GM12878 (cell line): ENCODE measurements around the gene DMRTB1. TPM values are rescaled to one million over a fixed set of nuclear protein-coding genes. Genes with fewer than 3 reads are reported as not detected.

ENCODE experiments used
- ATAC-seq: fragments of 200-7000 bp; cut with Tn5 transposase; 3 replicates; pipeline ENCODE4 v1.9.1; 2020; ENCODE audit warnings: mild to moderate bottlenecking, moderate library complexity
- BruUV-seq: library from RNA; stranded (reverse); fragments of 400-500 nt; replicated peaks from 2 replicates; lab custom pipeline; 2021; lab: Mats Ljungman, UMichigan
- CTCF ChIA-PET: fragments of 300-600 bp; sonication (Branson Sonifier 250); formaldehyde crosslinking; extraction: SDS; loops from one replicate; lab custom pipeline; 2021; ENCODE audit warnings: inconsistent platforms; lab: Yijun Ruan, JAX
- POLR2A ChIA-PET: fragments of 350-600 bp; formaldehyde crosslinking; extraction: SDS; loops from one replicate; lab custom pipeline; 2021; ENCODE audit warnings: inconsistent platforms; lab: Charles Lee
- RAD21 ChIA-PET: fragments of 300-600 bp; sonication (Branson Sonifier 250); formaldehyde crosslinking; loops from one replicate; lab custom pipeline; 2023; ENCODE audit warnings: antibody characterized with exemption; ENCODE audit not compliant: unreplicated experiment; lab: Charles Lee
- SMC1A ChIA-PET: fragments of 300-600 bp; sonication (Branson Sonifier 250); formaldehyde crosslinking; loops from one replicate; lab custom pipeline; 2023; ENCODE audit not compliant: unreplicated experiment, uncharacterized antibody; lab: Charles Lee
- DNase-seq: peaks from one replicate; pipeline ENCODE4 v3.0.0-alpha.2; 2011; ENCODE audit warnings: low read depth, low spot score
- FAIRE-seq: peaks from 3 replicates; lab custom pipeline; 2011; peaks lifted over from hg19 to GRCh38; lab: Jason Lieb, UNC
- H2AFZ ChIP-seq: 2 replicates; pipeline ENCODE4 v1.6.0; 2011; ENCODE audit warnings: low read depth, low read length, control low read depth; ENCODE audit not compliant: control insufficient read depth
- H3K27ac ChIP-seq: 2 replicates; pipeline ENCODE4 v1.5.1; 2011; ENCODE audit warnings: control low read depth; ENCODE audit not compliant: control insufficient read depth, insufficient read depth
- H3K27me3 ChIP-seq, 2 experiments: replicated peaks in 1 of 2; 2 replicates each; pipeline versions ENCODE4 v1.6.0 to v1.6.1; 2011; ENCODE audit warnings: low read length in 1 of 2; ENCODE audit not compliant: control insufficient read depth in 2 of 2, insufficient read depth in 2 of 2
- H3K36me3 ChIP-seq, 2 experiments: 2 replicates each; pipeline ENCODE4 v1.5.1; 2011; ENCODE audit warnings: low read length in 1 of 2; ENCODE audit not compliant: control insufficient read depth in 2 of 2, insufficient read depth in 2 of 2
- H3K4me1 ChIP-seq: 2 replicates; pipeline ENCODE4 v1.6.1; 2011; ENCODE audit warnings: mild to moderate bottlenecking, low read length, moderate library complexity, mixed read lengths; ENCODE audit not compliant: control insufficient read depth, insufficient read depth
- H3K4me2 ChIP-seq: 2 replicates; pipeline ENCODE4 v1.6.0; 2011; ENCODE audit warnings: control low read depth; ENCODE audit not compliant: control insufficient read depth, insufficient read depth
- H3K4me3 ChIP-seq: fragments of 200-600 bp; sonication (generic); 2 replicates; pipeline ENCODE4 v1.5.1; 2016
- H3K79me2 ChIP-seq: 2 replicates; pipeline ENCODE4 v1.6.0; 2011; ENCODE audit warnings: low read length; ENCODE audit not compliant: control insufficient read depth, insufficient read depth
- H3K9ac ChIP-seq: 2 replicates; pipeline ENCODE4 v1.8.0; 2011; ENCODE audit warnings: low read length, control low read depth, mixed read lengths; ENCODE audit not compliant: control insufficient read depth, insufficient read depth
- H3K9me3 ChIP-seq: replicated peaks from 3 replicates; pipeline ENCODE4 v1.5.1; 2011; ENCODE audit warnings: mild to moderate bottlenecking, low read length; ENCODE audit not compliant: control insufficient read depth, insufficient read depth
- H4K20me1 ChIP-seq: 2 replicates; pipeline ENCODE4 v1.6.0; 2011; ENCODE audit not compliant: control insufficient read depth, insufficient read depth
- FOXM1 ChIP-seq: IDR thresholded peaks from 2 replicates; pipeline ENCODE4 v1.6.1; 2012; ENCODE audit warnings: low read depth, mild to moderate bottlenecking, inconsistent platforms, low read length, moderate library complexity
- PML ChIP-seq: IDR thresholded peaks from 2 replicates; pipeline ENCODE4 v1.6.1; 2012; ENCODE audit warnings: low read length, inconsistent platforms
- SMARCA5 ChIP-seq: fragments of 450-650 bp; IDR thresholded peaks from 2 replicates; pipeline ENCODE4 v1.6.1; 2017; ENCODE audit warnings: mild to moderate bottlenecking
- SPI1 ChIP-seq: IDR thresholded peaks from 2 replicates; pipeline ENCODE4 v1.6.1; 2011; ENCODE audit warnings: low read depth, mild to moderate bottlenecking, low read length, moderate library complexity, borderline replicate concordance; ENCODE audit not compliant: insufficient read depth
- ZNF207 ChIP-seq: fragments of 450-650 bp; IDR thresholded peaks from 2 replicates; pipeline ENCODE4 v1.6.1; 2014; ENCODE audit warnings: antibody characterized with exemption, mild to moderate bottlenecking, borderline replicate concordance
- ZNF217 ChIP-seq: fragments of 450-650 bp; IDR thresholded peaks from 2 replicates; pipeline ENCODE4 v1.6.1; 2017; ENCODE audit warnings: antibody characterized with exemption, mild to moderate bottlenecking
- WGBS: methylation state at CpG from one replicate; pipeline ENCODE4 v1.1.6; 2016; ENCODE audit warnings: low lambda C conversion rate; ENCODE audit not compliant: insufficient replicate concordance, insufficient coverage; ENCODE audit errors: missing lambda C conversion rate; 5-methylcytosine and 5-hydroxymethylcytosine counted together
- in situ Hi-C: fragments of 300-500 bp; cut with MboI; formaldehyde crosslinking; loops from 9 replicates; pipeline ENCODE4 v1.14.3; 2018; ENCODE audit warnings: mixed read lengths
- intact Hi-C: fragments of 100-400 bp; cut with micrococcal nuclease; formaldehyde crosslinking; loops from one replicate; pipeline ENCODE4 v1.14.2; 2022; ENCODE audit not compliant: unreplicated experiment
- polyA plus RNA-seq, 11 experiments: library from polyadenylated mRNA; depleted of rRNA in 4 of 11; unstranded in 6 of 11; stranded (reverse) in 5 of 11; fragments of >200 nt; fragmentation: Nextera tagmentation in 4 of 11; fragmentation: Illumina TruSeq in 1 of 11; extraction: Ambion mirVana in 4 of 11; extraction: Trizol in 1 of 11; gene quantifications; 1 replicate in 1 of 11; 2 replicates in 10 of 11; pipeline versions ENCODE4 v1.2.1 to v1.2.3, GENCODE V29; 2011 to 2016; ENCODE audit warnings: inconsistent platforms in 2 of 11, missing spikeins in 2 of 11, low read depth in 1 of 11
- total RNA-seq, 4 experiments: library from RNA; depleted of rRNA in 3 of 4; stranded (reverse); fragments of >200 nt in 3 of 4; fragmentation: Illumina TruSeq in 1 of 4; extraction: Trizol in 1 of 4; gene quantifications; 2 replicates each; pipeline versions ENCODE4 v1.2.1 to v1.2.3, GENCODE V29; 2013 to 2021
- TF ChIP-seq, protein P1 (sequence below): IDR thresholded peaks from 2 replicates; pipeline ENCODE4 v1.6.1; 2011; ENCODE audit warnings: low read depth, low read length, improper control_type of control experiment, borderline replicate concordance

DMRTB1 gene
- total and polyA plus RNA-seq, 10 of the 15 experiments (the other 5 are each of a cell fraction or from before 2014, with no cell fraction given) = not detected

DNA sequence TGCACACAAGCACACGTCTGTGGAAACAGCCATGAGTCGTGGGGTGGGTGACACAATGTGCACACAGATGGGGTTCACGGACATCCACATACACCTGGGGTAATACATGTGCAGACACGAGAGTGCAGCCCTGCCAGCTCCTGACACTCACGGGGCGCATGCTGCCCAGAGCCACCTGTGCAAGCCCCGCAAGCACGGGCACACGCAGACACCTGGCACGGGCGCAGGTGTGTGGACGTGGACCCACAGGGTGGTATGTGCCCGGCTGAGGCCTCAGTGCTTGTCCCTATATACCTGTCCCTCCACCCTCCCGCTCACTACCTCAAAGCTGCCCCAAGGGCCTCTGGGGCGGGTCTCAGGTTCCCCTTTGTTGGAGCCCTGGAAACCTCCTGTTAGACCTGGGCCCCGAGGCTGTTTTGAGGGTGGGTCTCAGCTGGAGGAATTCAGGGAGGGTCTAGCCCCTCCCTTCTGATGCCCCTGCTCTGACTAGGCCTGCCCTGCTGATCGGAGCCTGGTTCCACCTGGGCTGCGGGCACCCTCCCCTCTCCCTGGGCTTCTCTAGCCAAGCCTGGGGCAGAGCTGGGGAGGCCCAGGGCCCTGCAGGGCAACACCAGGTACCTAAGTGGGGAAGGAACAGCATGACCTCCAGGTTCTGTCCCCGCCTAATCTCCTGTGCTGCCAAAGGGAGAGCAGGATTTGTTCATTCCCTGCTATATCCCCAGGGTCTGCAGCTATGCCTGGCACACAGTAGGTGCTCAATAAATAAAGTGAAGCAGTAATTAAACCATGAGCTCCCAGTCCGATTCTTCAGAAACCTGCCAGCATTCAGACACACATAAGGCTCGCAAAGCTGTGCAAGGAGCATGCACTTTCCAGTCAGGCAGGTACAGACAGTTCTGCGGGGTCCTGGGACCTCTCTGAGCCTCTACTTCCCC lies 49.1 kb downstream of the DMRTB1 start (continued):
- TF ChIP-seq, protein P1, sequence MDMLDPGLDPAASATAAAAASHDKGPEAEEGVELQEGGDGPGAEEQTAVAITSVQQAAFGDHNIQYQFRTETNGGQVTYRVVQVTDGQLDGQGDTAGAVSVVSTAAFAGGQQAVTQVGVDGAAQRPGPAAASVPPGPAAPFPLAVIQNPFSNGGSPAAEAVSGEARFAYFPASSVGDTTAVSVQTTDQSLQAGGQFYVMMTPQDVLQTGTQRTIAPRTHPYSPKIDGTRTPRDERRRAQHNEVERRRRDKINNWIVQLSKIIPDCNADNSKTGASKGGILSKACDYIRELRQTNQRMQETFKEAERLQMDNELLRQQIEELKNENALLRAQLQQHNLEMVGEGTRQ = no peak
- TF ChIP-seq SMARCA5 (no peak), ZNF207 (no peak), FOXM1 (no peak)

DNA sequence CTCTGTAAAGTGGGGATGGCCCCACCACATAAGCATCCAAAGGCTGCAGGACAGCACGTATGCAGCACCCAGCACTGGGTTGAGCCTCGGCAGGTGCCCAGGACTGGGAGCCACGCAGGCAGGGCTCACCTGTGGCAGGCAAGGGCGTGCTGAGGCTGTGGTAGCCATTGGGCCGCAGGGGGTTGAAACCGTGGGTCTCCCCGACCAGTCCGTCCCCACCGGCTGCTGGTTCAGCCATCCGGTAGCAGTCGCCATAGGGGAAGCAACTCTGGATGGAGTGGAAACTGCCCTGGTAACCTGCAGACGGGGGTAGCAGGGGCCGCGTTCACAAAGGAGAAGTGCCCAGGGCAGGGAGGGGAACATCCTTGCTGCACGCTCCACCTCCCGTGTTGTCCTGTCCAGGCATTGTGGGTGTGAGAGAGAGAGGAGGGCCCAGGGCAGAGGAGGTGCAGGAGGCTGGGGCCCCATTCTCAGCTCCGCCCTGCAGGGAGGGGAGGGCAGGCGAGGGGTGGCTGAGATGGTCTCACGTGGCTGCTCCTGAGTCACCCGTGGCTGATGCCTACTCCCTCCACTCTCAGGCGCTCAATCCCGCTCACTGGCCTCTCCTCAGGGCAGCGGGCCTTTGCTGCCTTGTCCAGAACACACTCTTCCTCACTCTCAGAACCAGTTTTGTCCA lies 49.9 kb downstream of the DMRTB1 start:
- no peak overlapping the region for H3K9ac ChIP-seq
- 22% methylated on average over 22 of the region's 23 CpGs for WGBS
- DNase-seq = no peak
- intact Hi-C loops (no loop called here), in situ Hi-C loops (no loop called here)
- no TSS peak for BruUV-seq
- no peaks in the 10 kb centered on the region for H4K20me1 ChIP-seq
- TF ChIP-seq SPI1 = no peak
- no peak for TF ChIP-seq PML
- no peak for TF ChIP-seq ZNF217
- no peak overlapping the region for H3K4me3 ChIP-seq
- no peak overlapping the region for H3K4me2 ChIP-seq
- ATAC-seq = peak; percentile 70
- no peaks in the 10 kb centered on the region for H3K27me3 ChIP-seq
- FAIRE-seq = no peak
- SMC1A ChIA-PET = no interaction called here
- no peaks in the 10 kb centered on the region for H3K36me3 ChIP-seq
- RAD21 ChIA-PET = no interaction called here
- no peaks in the 10 kb centered on the region for H3K9me3 ChIP-seq
- POLR2A ChIA-PET = no interaction called here
- no peak overlapping the region for H2AFZ ChIP-seq
- CTCF ChIA-PET = no interaction called here
- H3K79me2 ChIP-seq = no peaks in the 10 kb centered on the region
- H3K27ac ChIP-seq = no peak overlapping the region
- no peaks in the 10 kb centered on the region for H3K4me1 ChIP-seq
